Vagina (tissue), 2 donors: ENCODE results near the gene KCNMB2.

Source experiments
- POLR2A ChIP-seq, 2 donors: fragments of 450-650 bp; IDR thresholded peaks; one replicate each; pipeline ENCODE4 v1.6.1; 2017; ENCODE audit warnings: antibody characterized with exemption in 2 of 2, mild to moderate bottlenecking in 2 of 2, moderate library complexity in 2 of 2
- TF ChIP-seq, protein P1 (sequence below), 3 experiments: fragments of 450-650 bp in 2 of 3; fragments of 200-600 bp in 1 of 3; sonication (generic) in 1 of 3; IDR thresholded peaks; one replicate each; pipeline ENCODE4 v1.5.1; 2017 to 2019; ENCODE audit warnings: antibody characterized with exemption in 3 of 3, mild to moderate bottlenecking in 2 of 3, moderate library complexity in 2 of 3

DNA sequence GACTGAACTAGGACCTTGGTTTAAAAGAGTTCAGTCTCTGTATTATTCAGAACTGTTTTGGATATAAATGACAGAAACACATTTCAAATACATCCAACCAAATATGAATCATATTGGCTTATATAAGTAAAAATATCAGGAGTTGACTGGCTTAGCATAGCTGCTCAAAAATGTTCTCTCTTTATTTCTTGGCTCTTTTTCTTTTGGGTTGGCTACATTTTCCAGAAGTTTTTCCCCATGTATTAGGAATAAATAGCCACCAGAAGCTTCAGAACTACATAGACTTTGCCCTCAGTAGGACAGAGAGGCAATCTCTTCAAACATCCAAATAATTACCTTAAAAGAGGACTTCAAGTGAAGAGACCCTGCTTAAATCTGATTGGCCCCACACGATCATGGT, 32.7 kb downstream of the KCNMB2 start:
- TF ChIP-seq, protein P1, sequence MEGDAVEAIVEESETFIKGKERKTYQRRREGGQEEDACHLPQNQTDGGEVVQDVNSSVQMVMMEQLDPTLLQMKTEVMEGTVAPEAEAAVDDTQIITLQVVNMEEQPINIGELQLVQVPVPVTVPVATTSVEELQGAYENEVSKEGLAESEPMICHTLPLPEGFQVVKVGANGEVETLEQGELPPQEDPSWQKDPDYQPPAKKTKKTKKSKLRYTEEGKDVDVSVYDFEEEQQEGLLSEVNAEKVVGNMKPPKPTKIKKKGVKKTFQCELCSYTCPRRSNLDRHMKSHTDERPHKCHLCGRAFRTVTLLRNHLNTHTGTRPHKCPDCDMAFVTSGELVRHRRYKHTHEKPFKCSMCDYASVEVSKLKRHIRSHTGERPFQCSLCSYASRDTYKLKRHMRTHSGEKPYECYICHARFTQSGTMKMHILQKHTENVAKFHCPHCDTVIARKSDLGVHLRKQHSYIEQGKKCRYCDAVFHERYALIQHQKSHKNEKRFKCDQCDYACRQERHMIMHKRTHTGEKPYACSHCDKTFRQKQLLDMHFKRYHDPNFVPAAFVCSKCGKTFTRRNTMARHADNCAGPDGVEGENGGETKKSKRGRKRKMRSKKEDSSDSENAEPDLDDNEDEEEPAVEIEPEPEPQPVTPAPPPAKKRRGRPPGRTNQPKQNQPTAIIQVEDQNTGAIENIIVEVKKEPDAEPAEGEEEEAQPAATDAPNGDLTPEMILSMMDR (IDR thresholded peaks at IDR 0.05), result no peak
- no peak for TF ChIP-seq POLR2A (IDR thresholded peaks at IDR 0.05)
